Neural cell (in vitro differentiated cells): ENCODE data around the gene ASIC1.

ENCODE experiments used
- EP300 ChIP-seq: fragments of 450-650 bp; conservative IDR thresholded peaks from 2 replicates; pipeline ENCODE4 v1.6.1; 2014; ENCODE audit warnings: antibody characterized with exemption, mild to moderate bottlenecking, moderate library complexity; ENCODE audit not compliant: poor library complexity, severe bottlenecking
- EZH2 ChIP-seq: fragments of 200-600, 300-800 bp; shearing (Covaris generic), sonication (generic); IDR thresholded peaks from 2 replicates; pipeline ENCODE4 v1.6.1; 2014; ENCODE audit warnings: antibody characterized with exemption, low read length, borderline replicate concordance, mild to moderate bottlenecking; ENCODE audit not compliant: insufficient read depth, poor library complexity, severe bottlenecking
- POLR2AphosphoS5 ChIP-seq: IDR thresholded peaks from 2 replicates; pipeline ENCODE4 v1.6.1; 2012
- SMC3 ChIP-seq: fragments of 450-650 bp; conservative IDR thresholded peaks from 2 replicates; pipeline ENCODE4 v1.6.1; 2014; ENCODE audit warnings: antibody characterized with exemption, mild to moderate bottlenecking, moderate library complexity; ENCODE audit not compliant: poor library complexity
- TAF1 ChIP-seq: IDR thresholded peaks from 2 replicates; pipeline ENCODE4 v1.6.1; 2012; ENCODE audit warnings: low read depth
- TF ChIP-seq, protein P1 (sequence below): fragments of 450-650 bp; IDR thresholded peaks from 2 replicates; pipeline ENCODE4 v1.5.1; 2014; ENCODE audit warnings: antibody characterized with exemption, mild to moderate bottlenecking, moderate library complexity; ENCODE audit not compliant: poor library complexity, severe bottlenecking

DNA sequence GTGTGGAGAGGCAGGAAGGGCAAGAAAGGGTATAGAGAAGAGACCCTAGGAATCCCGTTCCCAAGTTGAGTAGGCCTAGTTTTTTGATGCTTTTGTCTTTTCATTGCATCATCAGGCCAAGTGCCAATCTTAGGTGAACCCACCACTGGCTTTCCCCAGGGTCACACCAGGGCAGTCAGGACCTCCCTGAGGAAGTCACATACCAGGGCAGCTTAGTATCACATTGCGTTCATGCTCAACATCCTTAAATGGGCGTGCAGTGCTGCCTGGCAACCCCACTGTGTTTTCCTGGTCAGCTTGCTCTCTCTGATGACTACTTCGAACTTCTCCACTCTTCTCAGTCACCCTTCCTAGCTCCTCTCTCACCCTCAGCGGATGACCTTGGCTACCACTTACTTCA lies 9.0 kb downstream of the ASIC1 start:
- TF ChIP-seq, protein P1, sequence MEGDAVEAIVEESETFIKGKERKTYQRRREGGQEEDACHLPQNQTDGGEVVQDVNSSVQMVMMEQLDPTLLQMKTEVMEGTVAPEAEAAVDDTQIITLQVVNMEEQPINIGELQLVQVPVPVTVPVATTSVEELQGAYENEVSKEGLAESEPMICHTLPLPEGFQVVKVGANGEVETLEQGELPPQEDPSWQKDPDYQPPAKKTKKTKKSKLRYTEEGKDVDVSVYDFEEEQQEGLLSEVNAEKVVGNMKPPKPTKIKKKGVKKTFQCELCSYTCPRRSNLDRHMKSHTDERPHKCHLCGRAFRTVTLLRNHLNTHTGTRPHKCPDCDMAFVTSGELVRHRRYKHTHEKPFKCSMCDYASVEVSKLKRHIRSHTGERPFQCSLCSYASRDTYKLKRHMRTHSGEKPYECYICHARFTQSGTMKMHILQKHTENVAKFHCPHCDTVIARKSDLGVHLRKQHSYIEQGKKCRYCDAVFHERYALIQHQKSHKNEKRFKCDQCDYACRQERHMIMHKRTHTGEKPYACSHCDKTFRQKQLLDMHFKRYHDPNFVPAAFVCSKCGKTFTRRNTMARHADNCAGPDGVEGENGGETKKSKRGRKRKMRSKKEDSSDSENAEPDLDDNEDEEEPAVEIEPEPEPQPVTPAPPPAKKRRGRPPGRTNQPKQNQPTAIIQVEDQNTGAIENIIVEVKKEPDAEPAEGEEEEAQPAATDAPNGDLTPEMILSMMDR = no peak
- TF ChIP-seq TAF1 (no peak), SMC3 (no peak), EP300 (no peak), EZH2 (no peak), POLR2AphosphoS5 (no peak)
